Measurements from ENCODE around the gene MINDY4.

The MINDY4 gene

DNA sequence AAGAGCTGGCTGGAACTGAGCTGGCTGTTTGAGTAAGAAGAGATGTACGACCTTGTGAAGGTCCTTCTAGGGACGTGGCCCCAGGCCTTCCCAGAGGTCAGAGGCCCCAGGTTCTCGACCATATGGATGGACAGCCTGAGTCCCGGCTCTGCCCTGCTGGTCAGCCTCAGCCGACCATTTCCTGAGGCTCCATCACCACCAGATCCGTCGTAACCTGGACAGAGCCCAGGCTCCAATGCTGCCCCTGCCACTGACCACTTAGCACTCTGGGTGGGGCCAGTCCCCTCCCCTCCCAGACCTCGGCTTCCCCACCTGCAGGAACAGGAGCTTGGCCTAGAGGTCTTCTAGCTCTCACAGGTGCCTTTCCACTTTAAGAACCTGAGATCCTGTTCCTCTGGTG lies 29.9 kb upstream of the MINDY4 start:
- Histone ChIP-seq H2BK120ac (ENCODE audit: low read depth, low read length) (no peak overlapping the region), H4K91ac (ENCODE audit: low read depth, low read length, poor library complexity) (no peak overlapping the region), H3K4me3 (ENCODE audit: low read length in 2 of 2) (no peak overlapping the region), H3K18ac (ENCODE audit: low read length) (no peak overlapping the region), H3K23ac (ENCODE audit: low read depth, low read length, poor library complexity) (no peak overlapping the region), H2AFZ (ENCODE audit: low read length) (no peak overlapping the region), H3K9ac (ENCODE audit: low read depth, low read length, poor library complexity) (no peak overlapping the region), H3K4me1 (ENCODE audit: control insufficient read depth in 2 of 2, insufficient read depth in 1 of 2, low read depth in 1 of 2, low read length in 2 of 2) (no peaks in the 10 kb centered on the region), H3K27me3 (ENCODE audit: control insufficient read depth in 3 of 3, insufficient read depth in 3 of 3, low read depth in 1 of 3, low read length in 3 of 3) (peaks cover 0 to 19% (median 0%) of the 10 kb centered on the region in 3 experiments), H3K9me3 (replicated peaks in 1 of 2; ENCODE audit: control insufficient read depth in 2 of 2, insufficient read depth in 1 of 2, low read depth in 1 of 2, low read length in 2 of 2) (no peaks in the 10 kb centered on the region), H4K8ac (ENCODE audit: low read depth, low read length) (no peak overlapping the region), H3K36me3 (replicated peaks in 1 of 2; ENCODE audit: control insufficient read depth in 2 of 2, insufficient read depth in 2 of 2, low read length in 2 of 2) (no peaks in the 10 kb centered on the region), H2BK5ac (ENCODE audit: low read length) (no peak overlapping the region), H3K14ac (ENCODE audit: low read length) (no peak overlapping the region), H2BK12ac (ENCODE audit: low read length) (no peak overlapping the region), H3K27ac (replicated peaks; ENCODE audit: low read length) (no peak overlapping the region), H2BK15ac (ENCODE audit: low read length) (no peak overlapping the region), H3K4me2 (ENCODE audit: insufficient read depth, low read length, poor library complexity, severe bottlenecking) (no peak overlapping the region), H2AK5ac (ENCODE audit: low read depth, low read length) (no peak overlapping the region), H3K79me1 (ENCODE audit: low read depth, low read length) (no peaks in the 10 kb centered on the region), H3K4ac (ENCODE audit: low read length) (no peak overlapping the region)
- no peak for DNase-seq (ENCODE audit: low spot score)
- WGBS, 2 donors (ENCODE audit: extremely low coverage in 2 of 2, insufficient read length in 2 of 2, insufficient replicate concordance in 1 of 2): no CpG with 5 or more reads among the region's 8 CpGs

DNA sequence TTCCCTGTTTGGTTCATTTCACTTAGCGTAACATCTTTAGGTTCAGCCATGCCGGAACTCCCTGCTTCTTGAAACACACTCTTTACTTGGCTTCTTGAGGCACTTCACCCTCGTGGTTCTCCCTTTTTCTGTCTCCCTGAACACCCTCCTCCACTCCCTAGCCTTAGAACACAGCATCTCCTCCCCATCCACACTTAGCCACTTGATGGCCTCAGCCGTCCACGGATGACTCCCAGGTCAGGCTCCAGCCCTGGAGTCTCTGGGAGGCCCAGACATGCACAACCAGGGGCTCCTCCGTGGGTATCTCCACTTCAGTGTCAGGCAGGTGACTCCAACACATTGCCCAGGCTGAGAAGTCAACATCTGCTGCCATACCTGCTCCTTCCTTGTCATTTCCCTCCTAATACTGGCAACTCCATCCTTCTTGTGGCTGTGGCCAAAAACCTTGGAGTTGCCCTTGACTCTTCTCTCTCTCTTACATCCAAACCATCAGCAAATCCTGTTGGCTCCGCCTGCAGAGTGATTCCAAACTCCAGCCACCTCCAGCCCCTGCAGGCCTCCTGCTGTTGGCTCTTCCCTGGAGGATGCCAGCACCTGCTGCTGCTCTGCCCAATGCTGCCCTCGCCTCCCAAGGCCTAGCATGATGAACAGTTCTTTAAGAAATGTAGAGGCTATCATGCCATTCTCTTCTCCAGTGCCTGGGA lies 27.7 kb upstream of the MINDY4 start:
- Histone ChIP-seq H3K9me3 (replicated peaks in 1 of 2; ENCODE audit: control insufficient read depth in 2 of 2, insufficient read depth in 1 of 2, low read depth in 1 of 2, low read length in 2 of 2) (no peaks in the 10 kb centered on the region), H3K36me3 (replicated peaks in 1 of 2; ENCODE audit: control insufficient read depth in 2 of 2, insufficient read depth in 2 of 2, low read length in 2 of 2) (no peaks in the 10 kb centered on the region)

DNA sequence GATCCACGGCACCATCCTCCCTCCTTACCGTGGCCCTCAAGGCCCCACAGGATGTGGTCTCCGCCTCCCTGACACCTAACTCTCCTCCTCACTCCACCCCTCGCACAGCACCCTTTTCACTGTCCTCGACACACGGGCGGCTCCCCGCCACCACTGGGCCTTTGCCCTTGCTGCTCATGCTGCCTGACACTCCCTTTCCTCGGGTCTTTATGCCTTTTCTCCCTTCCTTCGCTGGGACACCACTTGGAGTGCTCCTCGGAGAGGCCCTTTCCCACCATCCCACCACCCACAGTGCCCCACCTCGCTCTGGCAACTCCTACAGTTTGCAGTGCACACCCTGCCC lies 27.2 kb upstream of the MINDY4 start:
- Histone ChIP-seq H3K36me3 (replicated peaks in 1 of 2; ENCODE audit: control insufficient read depth in 2 of 2, insufficient read depth in 2 of 2, low read length in 2 of 2) (no peaks in the 10 kb centered on the region), H3K79me1 (ENCODE audit: low read depth, low read length) (no peaks in the 10 kb centered on the region), H2BK15ac (ENCODE audit: low read length) (no peak overlapping the region), H4K91ac (ENCODE audit: low read depth, low read length, poor library complexity) (no peak overlapping the region), H2BK5ac (ENCODE audit: low read length) (no peak overlapping the region), H3K14ac (ENCODE audit: low read length) (no peak overlapping the region), H2BK120ac (ENCODE audit: low read depth, low read length) (no peak overlapping the region), H2AFZ (ENCODE audit: low read length) (no peak overlapping the region), H3K23ac (ENCODE audit: low read depth, low read length, poor library complexity) (no peak overlapping the region), H3K9ac (ENCODE audit: low read depth, low read length, poor library complexity) (no peak overlapping the region), H2BK12ac (ENCODE audit: low read length) (no peak overlapping the region), H3K27ac (replicated peaks; ENCODE audit: low read length) (no peak overlapping the region), H3K9me3 (replicated peaks in 1 of 2; ENCODE audit: control insufficient read depth in 2 of 2, insufficient read depth in 1 of 2, low read depth in 1 of 2, low read length in 2 of 2) (no peaks in the 10 kb centered on the region), H2AK5ac (ENCODE audit: low read depth, low read length) (no peak overlapping the region), H3K4me1 (ENCODE audit: control insufficient read depth in 2 of 2, insufficient read depth in 1 of 2, low read depth in 1 of 2, low read length in 2 of 2) (no peaks in the 10 kb centered on the region), H3K4me2 (ENCODE audit: insufficient read depth, low read length, poor library complexity, severe bottlenecking) (no peak overlapping the region), H3K4ac (ENCODE audit: low read length) (no peak overlapping the region), H4K8ac (ENCODE audit: low read depth, low read length) (no peak overlapping the region), H3K4me3 (ENCODE audit: low read length in 2 of 2) (no peak overlapping the region), H3K18ac (ENCODE audit: low read length) (no peak overlapping the region), H3K27me3 (ENCODE audit: control insufficient read depth in 3 of 3, insufficient read depth in 3 of 3, low read depth in 1 of 3, low read length in 3 of 3) (peaks cover 0 to 19% (median 0%) of the 10 kb centered on the region in 3 experiments)
- no peak for DNase-seq (ENCODE audit: low spot score)
- WGBS, 2 donors (ENCODE audit: extremely low coverage in 2 of 2, insufficient read length in 2 of 2, insufficient replicate concordance in 1 of 2): no CpG with 5 or more reads among the region's 12 CpGs

More for the DNA sequence above, 27.7 kb upstream of the MINDY4 start:
- no peak overlapping the region for H3K4ac ChIP-seq (ENCODE audit: low read length)
- no peak overlapping the region for H3K14ac ChIP-seq (ENCODE audit: low read length)
- no peak overlapping the region for H2BK120ac ChIP-seq (ENCODE audit: low read depth, low read length)
- H2BK5ac ChIP-seq (ENCODE audit: low read length): no peak overlapping the region
- H3K79me1 ChIP-seq (ENCODE audit: low read depth, low read length): no peaks in the 10 kb centered on the region
- no peak overlapping the region for H3K27ac ChIP-seq (replicated peaks; ENCODE audit: low read length)
- H3K27me3 ChIP-seq (ENCODE audit: control insufficient read depth in 3 of 3, insufficient read depth in 3 of 3, low read depth in 1 of 3, low read length in 3 of 3): peaks cover 0 to 19% (median 0%) of the 10 kb centered on the region in 3 experiments
- H2BK15ac ChIP-seq (ENCODE audit: low read length): no peak overlapping the region
- WGBS, 2 donors (ENCODE audit: extremely low coverage in 2 of 2, insufficient read length in 2 of 2, insufficient replicate concordance in 1 of 2): no CpG with 5 or more reads among the region's 8 CpGs
- H3K4me3 ChIP-seq (ENCODE audit: low read length in 2 of 2): no peak overlapping the region
- H2BK12ac ChIP-seq (ENCODE audit: low read length): no peak overlapping the region
- no peak overlapping the region for H2AFZ ChIP-seq (ENCODE audit: low read length)
- DNase-seq (ENCODE audit: low spot score): no peak
- no peak overlapping the region for H3K23ac ChIP-seq (ENCODE audit: low read depth, low read length, poor library complexity)
- H4K8ac ChIP-seq (ENCODE audit: low read depth, low read length): no peak overlapping the region
- no peak overlapping the region for H3K18ac ChIP-seq (ENCODE audit: low read length)
- no peak overlapping the region for H3K4me2 ChIP-seq (ENCODE audit: insufficient read depth, low read length, poor library complexity, severe bottlenecking)
- H2AK5ac ChIP-seq (ENCODE audit: low read depth, low read length): no peak overlapping the region
- no peaks in the 10 kb centered on the region for H3K4me1 ChIP-seq (ENCODE audit: control insufficient read depth in 2 of 2, insufficient read depth in 1 of 2, low read depth in 1 of 2, low read length in 2 of 2)
- no peak overlapping the region for H3K9ac ChIP-seq (ENCODE audit: low read depth, low read length, poor library complexity)
- no peak overlapping the region for H4K91ac ChIP-seq (ENCODE audit: low read depth, low read length, poor library complexity)

DNA sequence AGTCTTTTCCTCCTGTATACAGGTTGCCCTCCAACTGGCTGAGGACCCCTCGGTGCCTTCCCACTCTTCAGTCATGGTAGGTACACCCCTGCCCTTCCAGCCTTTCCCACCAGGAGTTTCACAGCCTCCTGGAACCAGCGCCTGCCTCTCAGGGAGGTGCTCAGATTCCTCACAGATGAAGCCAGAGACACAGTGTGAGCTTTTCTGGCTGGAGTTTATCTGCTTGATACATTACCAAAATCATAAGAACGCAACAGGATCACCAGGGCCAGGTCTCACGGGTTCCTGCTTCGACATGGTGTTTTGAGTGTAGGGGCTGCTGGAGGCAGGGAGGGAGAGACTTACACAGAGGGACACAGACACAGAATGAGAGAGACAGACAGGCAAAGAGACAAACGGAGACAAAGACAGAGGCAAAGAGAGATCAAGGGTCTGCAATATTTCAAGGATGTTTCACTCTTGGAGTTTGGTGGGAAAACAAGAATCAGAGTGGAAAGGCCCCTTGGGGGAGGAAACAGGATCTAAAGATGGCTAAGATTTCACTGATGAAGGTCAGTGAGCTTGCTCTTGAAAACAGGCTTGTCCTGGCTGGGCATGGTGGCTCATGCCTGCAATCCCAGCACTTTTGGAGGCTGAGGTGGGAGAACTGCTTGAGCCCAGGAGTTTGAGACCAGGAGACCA lies 25.8 kb upstream of the MINDY4 start:
- no peak overlapping the region for H3K4ac ChIP-seq (ENCODE audit: low read length)
- H3K23ac ChIP-seq (ENCODE audit: low read depth, low read length, poor library complexity): no peak overlapping the region
- no peak for DNase-seq (ENCODE audit: low spot score)
- no peaks in the 10 kb centered on the region for H3K79me1 ChIP-seq (ENCODE audit: low read depth, low read length)
- H2BK15ac ChIP-seq (ENCODE audit: low read length): no peak overlapping the region
- no CpG with 5 or more reads among the region's 6 CpGs for WGBS, 2 donors (ENCODE audit: extremely low coverage in 2 of 2, insufficient read length in 2 of 2, insufficient replicate concordance in 1 of 2)
- H3K4me1 ChIP-seq (ENCODE audit: control insufficient read depth in 2 of 2, insufficient read depth in 1 of 2, low read depth in 1 of 2, low read length in 2 of 2): no peaks in the 10 kb centered on the region
- no peak overlapping the region for H3K9ac ChIP-seq (ENCODE audit: low read depth, low read length, poor library complexity)
- peaks cover 0 to 2% of the 10 kb centered on the region in 2 donors for H3K9me3 ChIP-seq (replicated peaks in 1 of 2; ENCODE audit: control insufficient read depth in 2 of 2, insufficient read depth in 1 of 2, low read depth in 1 of 2, low read length in 2 of 2)
- H3K14ac ChIP-seq (ENCODE audit: low read length): no peak overlapping the region
- no peak overlapping the region for H3K18ac ChIP-seq (ENCODE audit: low read length)
- no peak overlapping the region for H2AK5ac ChIP-seq (ENCODE audit: low read depth, low read length)
- H2BK5ac ChIP-seq (ENCODE audit: low read length): no peak overlapping the region
- H2BK120ac ChIP-seq (ENCODE audit: low read depth, low read length): no peak overlapping the region
- H3K4me2 ChIP-seq (ENCODE audit: insufficient read depth, low read length, poor library complexity, severe bottlenecking): no peak overlapping the region
- H3K27ac ChIP-seq (replicated peaks; ENCODE audit: low read length): no peak overlapping the region
- H3K36me3 ChIP-seq (replicated peaks in 1 of 2; ENCODE audit: control insufficient read depth in 2 of 2, insufficient read depth in 2 of 2, low read length in 2 of 2): no peaks in the 10 kb centered on the region
- peaks cover 0 to 25% (median 0%) of the 10 kb centered on the region in 3 experiments for H3K27me3 ChIP-seq (ENCODE audit: control insufficient read depth in 3 of 3, insufficient read depth in 3 of 3, low read depth in 1 of 3, low read length in 3 of 3)
- H2BK12ac ChIP-seq (ENCODE audit: low read length): no peak overlapping the region
- no peak overlapping the region for H3K4me3 ChIP-seq (ENCODE audit: low read length in 2 of 2)
- no peak overlapping the region for H4K91ac ChIP-seq (ENCODE audit: low read depth, low read length, poor library complexity)
- H4K8ac ChIP-seq (ENCODE audit: low read depth, low read length): no peak overlapping the region
- H2AFZ ChIP-seq (ENCODE audit: low read length): no peak overlapping the region
